Measurements from ENCODE around the gene FANCC.

The FANCC gene

GRCh38 chr9:95089257-95090022 is 228.1 kb downstream of the FANCC start:
- no peak for DNase-seq (ENCODE audit: low read depth in 2 of 3, low spot score in 1 of 3)

- DNase-seq (ENCODE audit: low read depth in 2 of 3, low spot score in 1 of 3): no peak
Measured at GRCh38 chr9:95088421-95089161, 228.9 kb downstream of the FANCC start.

- DNase-seq (ENCODE audit: low read depth in 2 of 3, low spot score in 1 of 3): no peak
Measured at GRCh38 chr9:95087659-95088242, 229.8 kb downstream of the FANCC start.

- no peak for DNase-seq (ENCODE audit: low read depth in 2 of 3, low spot score in 1 of 3)
Measured at GRCh38 chr9:95086564-95086955, 230.9 kb downstream of the FANCC start.

GRCh38 chr9:95085861-95086563 is 231.5 kb downstream of the FANCC start:
- DNase-seq (ENCODE audit: low read depth in 2 of 3, low spot score in 1 of 3): no peak

GRCh38 chr9:95085036-95085770 is 232.3 kb downstream of the FANCC start:
- no peak for DNase-seq (ENCODE audit: low read depth in 2 of 3, low spot score in 1 of 3)

- DNase-seq (ENCODE audit: low read depth in 2 of 3, low spot score in 1 of 3): no peak
Measured at GRCh38 chr9:95084254-95084934, 233.1 kb downstream of the FANCC start.

GRCh38 chr9:95083086-95083768 is 234.3 kb downstream of the FANCC start:
- no peak for DNase-seq (ENCODE audit: low read depth in 2 of 3, low spot score in 1 of 3)

- DNase-seq (ENCODE audit: low read depth in 2 of 3, low spot score in 1 of 3): no peak
Measured at GRCh38 chr9:95082401-95083084, 235.0 kb downstream of the FANCC start.

GRCh38 chr9:95081998-95082397 is 235.5 kb downstream of the FANCC start:
- DNase-seq (ENCODE audit: low read depth in 2 of 3, low spot score in 1 of 3): no peak

GRCh38 chr9:95080961-95081647 is 236.4 kb downstream of the FANCC start:
- no peak for DNase-seq (ENCODE audit: low read depth in 2 of 3, low spot score in 1 of 3)

- DNase-seq (ENCODE audit: low read depth in 2 of 3, low spot score in 1 of 3): no peak
Measured at GRCh38 chr9:95079461-95079860, 238.0 kb downstream of the FANCC start.

- no peak for DNase-seq (ENCODE audit: low read depth in 2 of 3, low spot score in 1 of 3)
Measured at GRCh38 chr9:95078939-95079338, 238.6 kb downstream of the FANCC start.

GRCh38 chr9:95078511-95078910 is 239.0 kb downstream of the FANCC start:
- DNase-seq (ENCODE audit: low read depth in 2 of 3, low spot score in 1 of 3): no peak

- no peak for DNase-seq (ENCODE audit: low read depth in 2 of 3, low spot score in 1 of 3)
Measured at GRCh38 chr9:95077766-95078370, 239.6 kb downstream of the FANCC start.

- DNase-seq (ENCODE audit: low read depth in 2 of 3, low spot score in 1 of 3): no peak
Measured at GRCh38 chr9:95077053-95077765, 240.3 kb downstream of the FANCC start.

GRCh38 chr9:95076696-95077052 is 240.8 kb downstream of the FANCC start:
- DNase-seq (ENCODE audit: low read depth in 2 of 3, low spot score in 1 of 3): no peak

GRCh38 chr9:95075700-95076099 is 241.8 kb downstream of the FANCC start:
- DNase-seq (ENCODE audit: low read depth in 2 of 3, low spot score in 1 of 3): no peak
